Stimulated activated CD8-positive, alpha-beta memory T cell treated with anti-CD3 and anti-CD28 coated beads, Interleukin-7, amount 100 ng/mL, for 1 hour (primary cell): ENCODE measurements around the gene GMPR2.

Experiments
- DNase-seq, 2 donors: peaks; one replicate each; pipeline ENCODE4 v3.0.0-alpha.2; 2020; ENCODE audit warnings: low read depth in 2 of 2

The GMPR2 gene

GRCh38 chr14:24285351-24285750 lies 52.6 kb downstream of the GMPR2 start:
- no peak for DNase-seq

- DNase-seq: no peak
Observed at GRCh38 chr14:24286996-24287395, 54.3 kb downstream of the GMPR2 start.
